ENCODE results near the gene RFXANK.

The RFXANK gene

DNA sequence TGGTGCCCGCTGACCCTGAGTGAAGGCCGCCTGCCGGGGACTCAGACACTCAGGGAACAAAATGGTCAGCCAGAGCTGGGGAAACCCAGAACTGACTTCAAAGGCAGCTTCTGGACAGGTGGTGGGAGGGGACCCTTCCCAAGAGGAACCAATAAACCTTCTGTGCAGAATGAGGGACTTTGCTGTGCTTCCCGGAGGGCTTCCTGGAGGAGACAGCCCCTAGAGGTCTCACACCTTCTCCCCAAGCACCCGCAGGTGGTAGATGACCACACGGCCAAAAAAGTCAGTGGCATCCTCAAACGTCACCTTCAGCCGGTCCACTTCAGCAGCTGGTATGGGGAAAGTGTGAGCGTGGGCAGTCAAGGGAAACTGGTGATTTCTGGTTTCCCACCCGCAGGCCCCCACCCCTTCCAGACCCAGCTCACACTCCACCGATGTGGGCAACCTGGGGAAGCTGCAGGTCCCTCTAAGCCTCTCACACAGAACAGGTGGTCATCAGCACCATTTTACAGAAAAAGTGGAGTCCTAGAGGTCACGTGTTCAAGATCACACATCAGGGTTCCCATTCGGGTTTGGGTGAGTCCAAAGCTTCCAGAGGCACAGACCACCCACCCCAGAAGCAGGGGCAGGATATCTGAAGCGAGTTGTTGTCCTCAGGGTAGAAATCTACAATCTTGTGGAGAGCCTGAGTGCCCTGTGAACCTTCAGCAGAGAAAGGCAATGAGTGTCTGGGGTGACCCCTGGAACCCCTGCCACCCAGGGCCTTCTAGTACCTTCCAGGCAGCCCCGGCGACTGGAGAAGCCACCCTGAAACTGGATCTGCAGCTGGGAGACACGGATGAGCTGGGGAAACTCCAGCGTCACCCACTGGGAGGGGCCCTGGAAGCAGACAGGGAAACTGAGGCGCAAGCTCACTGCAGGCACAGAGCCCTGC is 9.9 kb downstream of the RFXANK start:
- H3K4me3 ChIP-seq (replicated peaks; ENCODE audit: low read depth, low read length) = peak overlapping the region; percentile 74
- no peak for DNase-seq (ENCODE audit: low read depth)
- TF ChIP-seq, protein P1, sequence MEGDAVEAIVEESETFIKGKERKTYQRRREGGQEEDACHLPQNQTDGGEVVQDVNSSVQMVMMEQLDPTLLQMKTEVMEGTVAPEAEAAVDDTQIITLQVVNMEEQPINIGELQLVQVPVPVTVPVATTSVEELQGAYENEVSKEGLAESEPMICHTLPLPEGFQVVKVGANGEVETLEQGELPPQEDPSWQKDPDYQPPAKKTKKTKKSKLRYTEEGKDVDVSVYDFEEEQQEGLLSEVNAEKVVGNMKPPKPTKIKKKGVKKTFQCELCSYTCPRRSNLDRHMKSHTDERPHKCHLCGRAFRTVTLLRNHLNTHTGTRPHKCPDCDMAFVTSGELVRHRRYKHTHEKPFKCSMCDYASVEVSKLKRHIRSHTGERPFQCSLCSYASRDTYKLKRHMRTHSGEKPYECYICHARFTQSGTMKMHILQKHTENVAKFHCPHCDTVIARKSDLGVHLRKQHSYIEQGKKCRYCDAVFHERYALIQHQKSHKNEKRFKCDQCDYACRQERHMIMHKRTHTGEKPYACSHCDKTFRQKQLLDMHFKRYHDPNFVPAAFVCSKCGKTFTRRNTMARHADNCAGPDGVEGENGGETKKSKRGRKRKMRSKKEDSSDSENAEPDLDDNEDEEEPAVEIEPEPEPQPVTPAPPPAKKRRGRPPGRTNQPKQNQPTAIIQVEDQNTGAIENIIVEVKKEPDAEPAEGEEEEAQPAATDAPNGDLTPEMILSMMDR (IDR thresholded peaks at IDR 0.05; ENCODE audit: low read length, missing control alignments) = no peak

DNA sequence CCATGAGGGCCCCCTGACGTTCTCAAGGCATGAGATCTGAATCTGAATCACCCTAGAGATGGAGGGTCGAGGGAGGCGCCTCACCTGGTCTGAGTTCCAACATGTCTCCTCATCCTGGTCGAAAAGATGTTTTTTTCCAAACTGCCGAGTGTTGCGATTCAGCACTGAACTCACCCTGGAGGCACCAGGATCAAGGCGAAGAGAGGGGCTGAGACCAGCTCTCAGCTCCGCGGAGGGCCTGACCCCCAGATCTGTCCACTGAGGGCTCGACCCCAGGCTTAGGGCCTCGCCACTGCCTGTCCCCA is 10.6 kb downstream of the RFXANK start:
- TF ChIP-seq, protein P1 (IDR thresholded peaks at IDR 0.05; ENCODE audit: low read length, missing control alignments) = no peak
- peak overlapping the region; percentile 74 for H3K4me3 ChIP-seq (replicated peaks; ENCODE audit: low read depth, low read length)
- DNase-seq (ENCODE audit: low read depth) = no peak

DNA sequence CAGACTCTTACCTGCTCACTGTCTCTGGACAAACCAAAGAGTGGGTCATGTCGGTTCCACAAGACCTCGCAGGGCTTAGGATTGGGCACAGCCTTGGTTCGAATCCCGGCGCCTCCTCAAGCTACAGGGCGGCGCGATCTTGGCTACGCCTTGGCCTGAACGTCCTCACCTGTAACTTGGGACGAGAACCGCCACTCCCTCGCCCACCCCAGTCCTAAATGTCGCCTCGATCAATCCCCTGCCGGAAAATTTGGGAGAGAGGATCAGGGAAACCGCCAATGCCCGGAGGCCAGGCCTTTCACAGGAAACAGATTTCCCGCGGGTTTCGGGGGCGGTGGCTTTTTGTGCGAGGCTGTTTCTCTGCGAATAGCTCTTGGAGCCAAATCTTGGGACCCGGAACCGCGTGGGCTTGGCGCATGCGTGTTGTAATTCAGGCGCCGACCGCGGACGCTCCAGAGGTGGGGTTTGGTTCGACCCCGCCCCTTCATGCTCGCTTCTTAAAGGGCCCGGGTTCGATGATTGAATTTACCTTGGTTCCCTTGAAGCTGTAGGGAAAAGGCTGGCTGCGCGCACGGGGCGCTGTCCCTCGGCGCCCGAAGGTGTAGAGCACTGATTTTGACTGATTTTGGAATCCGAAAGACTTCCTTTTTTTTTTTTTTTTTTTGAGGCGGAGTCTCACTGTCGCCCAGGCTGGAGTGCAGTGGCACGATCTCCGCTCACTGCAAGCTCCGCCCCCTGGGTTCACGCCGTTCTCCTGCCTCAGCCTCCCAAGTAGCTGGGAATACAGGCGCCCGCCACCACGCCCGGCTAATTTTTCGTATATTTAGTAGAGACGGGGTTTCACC is 11.2 kb downstream of the RFXANK start, which contains the start of gene NR2C2AP:
NR2C2AP (minus strand) TSS at position 403 of the 845 bp plus-strand sequence; CDS start at position 49, 354 bp downstream.
- peak within 1 kb of the TSS; percentile 74 for H3K4me3 ChIP-seq (replicated peaks; ENCODE audit: low read depth, low read length)
- TF ChIP-seq, protein P1 (IDR thresholded peaks at IDR 0.05; ENCODE audit: low read length, missing control alignments) = no peak
- peak; percentile 94 for DNase-seq (ENCODE audit: low read depth)

- H3K4me3 ChIP-seq (replicated peaks; ENCODE audit: low read depth, low read length) = no peak overlapping the region
- DNase-seq (ENCODE audit: low read depth) = no peak
- TF ChIP-seq, protein P1 (IDR thresholded peaks at IDR 0.05; ENCODE audit: low read length, missing control alignments) = no peak
Measured at GRCh38 chr19:19204181-19204580, 12.1 kb downstream of the RFXANK start.

- TF ChIP-seq, protein P1 (IDR thresholded peaks at IDR 0.05; ENCODE audit: low read length, missing control alignments) = no peak
- no peak for DNase-seq (ENCODE audit: low read depth)
- no peak overlapping the region for H3K4me3 ChIP-seq (replicated peaks; ENCODE audit: low read depth, low read length)
Measured at GRCh38 chr19:19205416-19206410, 13.7 kb downstream of the RFXANK start.

GRCh38 chr19:19206938-19207337 is 14.9 kb downstream of the RFXANK start:
- no peak for DNase-seq (ENCODE audit: low read depth)
- H3K4me3 ChIP-seq (replicated peaks; ENCODE audit: low read depth, low read length) = no peak overlapping the region
- TF ChIP-seq, protein P1 (IDR thresholded peaks at IDR 0.05; ENCODE audit: low read length, missing control alignments) = no peak

Measured in fibroblast of pulmonary artery (primary cell).